COR-L47 (cell line): ENCODE results near the gene AEBP2.
A peak's percentile ranks its signal among the peaks of the same experiment; 100 is the strongest.
"Not testable (repeated sequence)": the region's sequence is repeated elsewhere in the genome, so short reads cannot be mapped to it uniquely, and the experiment has no call there.

Experiments used
- DNase-seq: peaks from one replicate; lab custom pipeline; 2025; lab: John Stamatoyannopoulos, UW

AEBP2 gene

DNA sequence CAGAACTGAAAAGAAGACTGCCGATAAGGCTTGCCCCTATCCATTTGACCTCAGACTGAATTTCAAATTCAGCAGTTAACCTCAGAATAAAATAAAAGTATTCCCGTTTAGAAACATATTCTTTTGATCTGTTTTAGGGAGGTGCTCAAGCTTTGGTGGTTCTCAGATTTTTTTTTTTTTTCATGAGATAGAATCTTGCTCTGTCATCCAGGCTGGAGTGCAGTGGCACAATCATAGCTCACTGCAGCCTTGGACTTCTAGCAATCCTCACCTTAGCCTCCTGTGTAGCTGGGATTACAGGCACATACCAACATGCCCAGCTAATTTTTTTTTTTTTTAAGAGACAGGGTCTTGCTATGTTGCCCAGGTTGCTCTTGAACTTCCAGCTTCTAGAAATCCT lies 15.5 kb downstream of the AEBP2 start:
- no peak for DNase-seq

- no peak for DNase-seq
These were observed 16.9 kb downstream of the AEBP2 start for GRCh38 chr12:19456176-19456575.

DNA sequence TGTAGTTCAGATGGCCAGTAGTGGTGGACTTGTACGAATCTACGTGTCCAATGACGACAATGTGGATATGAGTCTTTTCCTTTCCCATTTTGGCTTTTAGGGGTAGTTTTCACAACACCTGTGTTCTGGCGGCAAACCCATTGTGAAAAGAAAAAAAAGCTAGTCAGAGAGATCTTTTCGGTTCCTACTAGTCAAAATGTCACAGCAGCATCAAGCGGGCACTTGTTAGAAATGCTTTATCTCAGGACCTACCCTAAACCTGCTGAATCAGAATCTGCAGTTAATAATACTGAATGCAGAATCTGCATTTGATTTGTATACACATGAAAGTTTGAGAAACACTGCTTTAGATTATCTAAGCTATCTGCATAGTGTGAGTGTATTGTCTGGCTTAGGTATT lies 18.3 kb downstream of the AEBP2 start:
- no peak for DNase-seq

DNA sequence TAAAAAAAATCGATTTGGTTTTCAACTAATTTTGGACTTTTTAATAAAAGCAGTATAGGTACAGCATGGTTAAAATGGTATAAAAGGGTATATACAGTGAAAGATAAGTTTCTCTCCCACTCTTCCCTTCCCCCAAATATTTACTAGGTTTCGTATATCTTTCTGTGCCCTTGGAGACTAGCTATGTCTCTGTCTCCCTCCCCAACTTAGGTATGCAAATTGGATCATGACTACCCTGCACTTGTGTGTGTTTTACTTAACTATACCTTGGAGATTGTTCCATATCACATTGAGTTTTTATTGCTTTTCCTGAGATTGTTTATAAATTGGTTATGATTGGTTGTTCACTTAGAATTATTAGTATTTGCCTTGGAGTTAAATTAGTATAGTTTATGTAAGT lies 19.4 kb downstream of the AEBP2 start:
- DNase-seq, result no peak

- DNase-seq, result no peak
These were observed 22.7 kb downstream of the AEBP2 start for GRCh38 chr12:19461999-19462398.

- peak; percentile 66 for DNase-seq
These were observed 23.1 kb downstream of the AEBP2 start for GRCh38 chr12:19462406-19462805.

DNA sequence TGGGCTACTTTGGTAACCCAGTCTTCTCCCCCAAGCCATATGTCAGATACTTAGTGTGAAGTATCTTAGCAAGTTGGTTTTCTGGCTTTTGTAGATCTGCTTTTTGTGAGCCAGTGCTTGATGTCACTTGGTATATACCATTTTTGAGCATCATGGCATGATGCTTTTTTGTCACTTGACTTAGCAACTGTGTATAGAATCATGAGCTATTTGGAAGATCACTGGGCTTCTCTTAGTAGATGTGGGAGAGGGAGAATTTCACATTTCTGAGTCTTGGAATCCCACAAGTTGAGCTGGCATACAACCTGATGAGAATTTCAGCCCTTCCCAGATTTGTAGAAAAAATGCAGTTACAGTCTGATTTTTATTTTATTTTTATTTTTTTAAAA lies 24.9 kb downstream of the AEBP2 start:
- DNase-seq, result no peak

DNA sequence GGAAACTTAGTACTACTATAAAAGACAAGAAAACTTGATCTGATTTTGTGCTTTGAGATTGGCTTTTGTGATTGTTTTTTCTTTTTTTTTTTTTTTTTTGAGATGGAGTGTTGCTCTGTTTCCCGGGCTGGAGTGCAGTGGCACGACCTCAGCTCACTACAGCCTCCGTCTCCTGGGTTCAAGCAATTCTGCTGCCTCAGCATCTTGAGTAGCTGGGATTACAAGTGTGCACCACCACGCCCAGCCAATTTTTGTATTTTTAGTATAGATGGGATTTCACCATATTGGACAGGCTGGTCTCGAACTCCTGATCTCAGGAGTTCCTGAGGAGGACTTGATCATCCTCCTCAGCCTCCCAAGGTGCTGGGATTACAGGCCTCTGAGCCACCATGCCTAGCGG lies 26.4 kb downstream of the AEBP2 start:
- DNase-seq, result no peak

DNA sequence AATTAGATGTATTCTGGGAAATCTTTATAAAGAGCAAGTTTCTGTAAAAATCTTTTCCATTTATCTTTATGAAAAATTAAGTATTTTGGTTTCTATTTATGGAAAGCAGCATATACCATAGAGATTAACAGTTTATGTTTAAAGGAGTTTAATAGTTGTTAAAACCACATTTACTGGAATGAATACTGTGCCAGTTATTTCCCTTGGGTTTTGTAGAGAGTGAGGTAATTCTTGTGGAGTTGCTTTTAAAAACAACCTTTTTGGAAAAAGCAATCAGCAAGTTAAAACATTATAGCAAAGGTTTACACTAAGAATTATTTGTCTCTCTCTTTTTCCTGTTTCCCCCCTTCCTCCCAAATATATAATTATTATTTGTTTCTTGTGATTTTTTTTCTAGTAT lies 34.9 kb downstream of the AEBP2 start:
- DNase-seq, result no peak

- DNase-seq, result not testable (repeated sequence)
These were observed 36.7 kb downstream of the AEBP2 start for GRCh38 chr12:19475884-19476505.

GRCh38 chr12:19477071-19477470 lies 37.8 kb downstream of the AEBP2 start:
- no peak for DNase-seq

GRCh38 chr12:19480459-19480858 lies 41.2 kb downstream of the AEBP2 start:
- no peak for DNase-seq

GRCh38 chr12:19482036-19482435 lies 42.7 kb downstream of the AEBP2 start:
- no peak for DNase-seq

- no peak for DNase-seq
These were observed 43.3 kb downstream of the AEBP2 start for GRCh38 chr12:19482551-19483109.

DNA sequence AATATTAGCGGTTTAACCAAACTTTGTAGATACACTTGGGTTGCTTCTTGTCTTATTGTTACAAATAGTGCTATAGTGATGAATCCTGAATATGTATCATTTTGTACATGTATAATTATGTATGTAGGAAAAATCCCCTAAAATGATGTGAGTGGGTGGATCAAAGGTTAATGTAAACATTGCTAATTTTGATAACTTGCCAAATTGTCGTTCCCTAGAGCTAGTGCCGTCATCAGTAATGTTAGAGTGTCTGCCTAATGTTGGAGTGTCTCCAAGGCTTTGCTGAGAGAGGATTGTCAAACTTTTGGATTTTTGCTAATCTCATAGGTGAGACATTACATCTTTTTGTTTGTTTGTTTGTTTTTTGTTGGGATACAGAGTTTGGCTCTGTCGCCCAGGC lies 44.4 kb downstream of the AEBP2 start:
- no peak for DNase-seq

GRCh38 chr12:19484738-19485137 lies 45.4 kb downstream of the AEBP2 start:
- no peak for DNase-seq

GRCh38 chr12:19485240-19485639 lies 45.9 kb downstream of the AEBP2 start:
- DNase-seq, result no peak

DNA sequence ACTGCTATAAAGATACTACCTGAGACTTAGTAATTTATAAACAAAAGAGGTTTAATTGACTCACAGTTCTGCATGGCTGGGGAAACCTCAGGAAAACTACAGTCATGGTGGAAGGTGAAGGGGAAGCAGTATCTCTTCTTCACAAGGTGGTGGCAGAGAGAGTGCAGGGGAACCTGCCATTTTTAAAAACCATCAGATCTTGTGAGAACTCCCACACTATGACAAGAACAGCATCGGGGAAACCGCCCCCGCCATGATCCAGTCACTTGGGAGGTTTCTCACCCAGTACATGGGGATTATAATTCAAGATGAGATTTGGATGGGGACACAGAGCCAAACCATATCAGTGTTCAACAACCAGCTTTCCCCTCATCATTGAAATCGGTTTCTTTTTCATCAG lies 49.9 kb downstream of the AEBP2 start:
- no peak for DNase-seq

GRCh38 chr12:19490908-19491307 lies 51.6 kb downstream of the AEBP2 start:
- no peak for DNase-seq

DNA sequence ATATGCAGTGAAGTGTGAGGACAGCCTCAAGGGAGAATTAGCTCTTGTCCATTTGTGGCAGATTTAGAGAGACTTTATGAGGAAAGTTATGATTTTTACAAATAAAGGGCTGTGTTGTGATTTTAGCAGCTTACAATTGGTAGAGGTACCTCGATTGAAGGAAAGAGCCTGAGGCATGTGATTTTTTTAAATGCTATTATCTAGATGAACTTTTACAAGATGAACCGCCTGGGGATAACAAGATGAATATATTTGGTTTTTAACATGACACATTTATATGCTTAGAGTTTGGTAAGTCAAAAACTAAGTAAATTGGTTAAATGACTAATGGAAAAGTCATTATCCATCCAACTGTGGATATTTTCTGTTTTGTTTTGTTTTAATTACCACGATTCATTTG lies 52.6 kb downstream of the AEBP2 start:
- no peak for DNase-seq

- DNase-seq, result no peak
These were observed 57.1 kb downstream of the AEBP2 start for GRCh38 chr12:19496219-19496878.

GRCh38 chr12:19498099-19498498 lies 58.8 kb downstream of the AEBP2 start:
- no peak for DNase-seq

DNA sequence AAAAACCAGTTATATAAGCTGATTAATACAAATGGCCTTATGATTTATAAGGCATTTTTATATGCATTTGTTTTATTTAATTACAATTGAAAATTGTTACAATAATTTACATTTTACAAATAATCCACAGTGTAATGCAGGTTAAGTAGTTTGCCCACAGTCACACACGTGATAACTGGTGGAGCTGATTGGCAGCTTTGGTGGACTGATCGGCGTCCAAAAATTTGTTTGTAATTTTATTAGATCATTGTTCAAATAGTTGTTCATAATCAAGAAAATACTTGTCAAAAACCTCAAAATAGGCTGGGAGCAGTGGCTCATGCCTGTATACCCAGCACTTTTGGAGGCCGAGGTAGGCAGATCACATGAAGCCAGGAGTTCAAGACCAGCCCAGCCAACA lies 59.7 kb downstream of the AEBP2 start:
- no peak for DNase-seq

- DNase-seq, result no peak
These were observed 67.2 kb downstream of the AEBP2 start for GRCh38 chr12:19506497-19506896.
